ENCODE measurements around the gene SNW1. TPM values are rescaled to one million over a fixed set of nuclear protein-coding genes. Genes with fewer than 3 reads are reported as not detected.

Gene SNW1
- 55.0 and 58.2 TPM in 2 replicates for total RNA-seq

DNA sequence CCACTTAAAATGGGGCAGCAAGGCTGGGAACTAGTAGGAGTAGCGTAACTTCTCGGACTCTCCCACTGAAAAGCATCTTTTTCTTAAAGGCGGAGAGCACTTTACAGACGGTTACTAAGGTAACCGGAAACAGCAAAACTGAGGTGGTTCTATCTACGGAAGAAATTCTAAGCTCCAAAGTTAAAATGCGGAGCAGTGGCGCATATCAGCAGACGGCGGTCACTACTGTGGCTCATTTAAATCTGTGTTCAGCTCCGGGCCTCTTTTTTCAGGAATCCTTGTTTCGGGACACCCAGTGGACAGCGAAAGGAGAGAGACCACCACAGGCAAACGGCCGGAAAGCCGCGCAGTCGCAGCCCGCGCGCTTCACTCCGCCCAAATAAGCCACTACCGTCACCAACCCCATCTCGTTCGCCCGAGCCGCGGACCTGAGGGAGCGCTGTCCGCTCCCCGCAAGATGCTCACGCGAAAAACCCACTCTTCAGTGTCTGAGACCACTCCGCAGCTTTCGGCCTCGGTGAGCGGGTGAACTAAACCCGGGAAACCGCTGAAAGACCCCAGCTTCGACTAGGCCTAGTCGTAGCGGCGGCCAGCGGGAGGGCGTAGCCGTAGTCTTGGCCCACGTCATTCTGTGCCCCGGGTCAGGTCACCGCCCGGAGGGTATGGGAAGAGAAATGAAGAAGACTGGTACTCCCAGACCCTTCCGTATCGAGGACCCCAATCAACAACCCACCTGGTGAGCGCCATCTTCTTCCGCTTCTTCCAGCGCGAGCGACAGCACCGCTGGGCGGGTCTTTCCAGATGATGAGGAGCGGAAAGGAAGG, at the start of gene SNW1:
TSS of gene SNW1 (minus strand) at position 776 of the 824 bp plus-strand sequence. CDS start at position 747, 29 bp downstream.

DNA sequence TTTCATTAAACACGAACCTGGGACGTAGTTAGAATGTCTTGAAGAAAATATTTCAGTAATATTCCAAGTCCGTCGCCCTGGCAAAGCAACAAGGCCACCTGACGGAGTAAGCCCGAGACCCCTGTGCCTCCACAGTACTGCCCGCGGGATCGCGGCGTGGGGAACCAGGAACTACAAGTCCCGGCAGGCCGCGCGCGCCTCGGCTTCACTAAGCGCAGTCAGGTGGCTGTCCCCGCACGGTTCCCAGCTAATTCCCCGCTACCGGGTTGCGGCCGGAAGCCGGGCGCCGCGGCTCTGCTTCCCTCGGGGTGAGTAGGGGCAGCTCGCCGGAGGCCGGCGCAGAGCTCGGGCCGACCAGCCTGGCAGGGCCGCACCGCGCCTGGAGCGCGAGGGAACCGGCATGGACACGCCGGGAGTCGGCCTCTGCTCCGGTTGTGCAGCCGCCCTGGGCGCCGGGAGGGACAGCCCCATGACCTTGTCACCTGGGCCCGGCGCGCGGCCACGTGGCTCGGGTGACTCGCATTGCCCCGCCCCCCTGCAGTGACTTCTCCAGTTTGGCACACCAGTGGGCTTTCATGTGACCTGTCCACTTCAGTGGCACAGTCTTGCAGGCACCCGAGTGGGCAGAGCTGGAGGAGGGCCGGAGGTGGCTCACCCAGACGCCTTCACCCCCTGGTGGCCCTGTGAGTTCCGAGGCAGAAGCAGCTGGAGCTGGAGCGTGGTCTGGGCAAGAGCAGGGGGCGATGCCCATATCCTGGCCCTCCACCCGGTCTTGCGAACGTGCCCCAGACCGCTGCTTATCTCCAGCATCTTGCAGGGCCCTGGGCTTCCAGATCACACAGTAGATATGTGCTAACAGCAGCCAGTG, 39.1 kb upstream of the SNW1 start, which contains the start of gene ADCK1:
TSS of gene ADCK1 (plus strand) at position 247 of the 868 bp plus-strand sequence. CDS start 18,870 bp downstream, outside the sequence.

DNA sequence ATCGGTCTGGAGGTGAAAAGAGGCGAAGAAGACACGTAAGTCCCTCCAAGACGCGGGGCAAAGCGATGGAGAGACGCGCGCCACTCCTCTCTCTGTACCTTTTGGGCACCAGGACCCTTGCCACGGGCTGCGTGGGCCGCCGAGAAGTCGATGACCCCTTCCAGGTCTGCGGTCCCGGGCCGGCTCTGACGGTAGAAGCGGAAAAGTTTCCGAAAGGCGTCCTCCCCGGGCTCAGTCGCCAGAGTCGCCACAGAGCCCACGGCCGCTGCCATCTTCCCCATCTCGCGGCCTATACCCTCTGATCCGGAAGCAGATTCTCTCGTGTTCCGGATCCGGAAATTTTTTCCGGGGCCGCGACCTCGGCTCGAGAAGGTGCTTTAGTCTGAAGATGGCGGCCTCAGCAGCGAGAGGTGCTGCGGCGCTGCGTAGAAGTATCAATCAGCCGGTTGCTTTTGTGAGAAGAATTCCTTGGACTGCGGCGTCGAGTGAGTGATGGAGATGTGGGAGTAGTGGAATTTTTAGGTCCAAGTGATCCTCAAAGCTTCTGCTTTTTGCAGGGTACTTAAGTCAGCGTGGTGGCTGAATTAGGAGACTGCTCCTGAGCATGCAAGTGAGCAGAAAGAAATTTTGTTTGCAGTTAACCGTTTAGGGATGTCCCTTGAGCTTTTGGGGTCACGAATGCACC, 53.1 kb downstream of the SNW1 start, which contains the start of the genes ALKBH1 and SLIRP:
TSS of gene ALKBH1 (minus strand) at position 300 of the 685 bp plus-strand sequence. CDS start at position 281, 19 bp downstream.
TSS of gene SLIRP (plus strand) at position 380 of the 685 bp plus-strand sequence. CDS start at position 389, 9 bp downstream.

Other genes with a start within 250 kb of the SNW1 start
- gene SPTLC2, start 144.5 kb downstream of the SNW1 start, total RNA-seq = 38.9 and 41.4 TPM in 2 replicates
- gene ALKBH1, start 53.1 kb downstream of the SNW1 start, total RNA-seq = 11.7 and 12.6 TPM in 2 replicates
- 272 and 428 TPM in 2 replicates for gene SLIRP, start 53.1 kb downstream of the SNW1 start, total RNA-seq
- gene ADCK1, start 39.0 kb upstream of the SNW1 start, total RNA-seq = 5.9 and 9.1 TPM in 2 replicates

Measured in mammary microvascular endothelial cell (primary cell).